Spleen (tissue), 7 donors: ENCODE measurements around the gene CDC7.

ENCODE experiments used
- CTCF ChIP-seq, 11 experiments: fragments of 200-600 bp in 7 of 11; fragments of 450-650 bp in 4 of 11; sonication (generic) in 4 of 11; IDR thresholded peaks in 8 of 11; conservative IDR thresholded peaks in 3 of 11; 1 replicate in 7 of 11; 2 replicates in 4 of 11; pipeline versions ENCODE4 v1.4.0 to v1.8.0; 2016 to 2021; ENCODE audit warnings: antibody characterized with exemption in 11 of 11, inconsistent platforms in 4 of 11, mild to moderate bottlenecking in 1 of 11
- POLR2A ChIP-seq, 3 donors: fragments of 450-650 bp; IDR thresholded peaks; one replicate each; pipeline ENCODE4 v1.5.1; 2017; ENCODE audit warnings: antibody characterized with exemption in 3 of 3, mild to moderate bottlenecking in 1 of 3
- POLR2AphosphoS5 ChIP-seq, 3 donors: sonication (generic); formaldehyde crosslinking; IDR thresholded peaks; one replicate each; pipeline ENCODE4 v1.5.1; 2017; ENCODE audit warnings: antibody characterized with exemption in 3 of 3
- donor health status: DM: no; HTN: no; CAD: no; lungs with moderate emphysema.
- donor health status: DM: no; HTN: no; CAD: no.
- donor health status: DM: no; HTN: no; CAD: no.

GRCh38 chr1:91557039-91557690 is 56.5 kb downstream of the CDC7 start:
- TF ChIP-seq CTCF (IDR thresholded peaks at IDR 0.05 in 8 of 11, conservative IDR thresholded peaks at IDR 0.05 in 3 of 11) (no peak), POLR2A (IDR thresholded peaks at IDR 0.05) (no peak), POLR2AphosphoS5 (IDR thresholded peaks at IDR 0.05) (no peak)
